NCI-H774 (cell line): ENCODE measurements around the gene LRIG2.
"Not testable (repeated sequence)": the region's sequence is repeated elsewhere in the genome, so short reads cannot be mapped to it uniquely, and the experiment has no call there.

ENCODE experiments used
- DNase-seq: peaks from one replicate; lab custom pipeline; 2025; lab: John Stamatoyannopoulos, UW

The LRIG2 gene

GRCh38 chr1:113072757-113073478 lies at the start of gene LRIG2:
Gene LRIG2 (plus strand): TSS chr1:113073198. CDS start chr1:113073407, 209 bp downstream.
- peak; percentile 94 for DNase-seq

- not testable (repeated sequence) for DNase-seq
Observed at GRCh38 chr1:113023316-113023715, 49.7 kb upstream of the LRIG2 start.

GRCh38 chr1:113027007-113027406 lies 46.0 kb upstream of the LRIG2 start:
- no peak for DNase-seq

- DNase-seq, result no peak
Observed at GRCh38 chr1:113027449-113027848, 45.5 kb upstream of the LRIG2 start.

GRCh38 chr1:113029822-113030221 lies 43.2 kb upstream of the LRIG2 start:
- no peak for DNase-seq

- no peak for DNase-seq
Observed at GRCh38 chr1:113031171-113031933, 41.6 kb upstream of the LRIG2 start.

GRCh38 chr1:113035086-113035485 lies 37.9 kb upstream of the LRIG2 start:
- DNase-seq, result no peak

- DNase-seq, result no peak
Observed at GRCh38 chr1:113036639-113037321, 36.2 kb upstream of the LRIG2 start.

- DNase-seq, result no peak
Observed at GRCh38 chr1:113040041-113040440, 33.0 kb upstream of the LRIG2 start.

GRCh38 chr1:113040718-113041412 lies 32.1 kb upstream of the LRIG2 start:
- no peak for DNase-seq

- no peak for DNase-seq
Observed at GRCh38 chr1:113041569-113042284, 31.3 kb upstream of the LRIG2 start.

- peak; percentile 41 for DNase-seq
Observed at GRCh38 chr1:113042285-113043143, 30.5 kb upstream of the LRIG2 start.

- DNase-seq, result not testable (repeated sequence)
Observed at GRCh38 chr1:113043144-113043488, 29.9 kb upstream of the LRIG2 start.

- no peak for DNase-seq
Observed at GRCh38 chr1:113046569-113046968, 26.4 kb upstream of the LRIG2 start.

- no peak for DNase-seq
Observed at GRCh38 chr1:113048064-113048463, 24.9 kb upstream of the LRIG2 start.

GRCh38 chr1:113053344-113054126 lies 19.5 kb upstream of the LRIG2 start:
- no peak for DNase-seq

GRCh38 chr1:113055570-113055969 lies 17.4 kb upstream of the LRIG2 start:
- DNase-seq, result no peak

- DNase-seq, result peak; percentile 22
Observed at GRCh38 chr1:113057006-113057405, 16.0 kb upstream of the LRIG2 start.

- peak; percentile 42 for DNase-seq
Observed at GRCh38 chr1:113058941-113059706, 13.9 kb upstream of the LRIG2 start.
